HG02798 (cell line): ENCODE results near the gene TRIM9.

Experiments
- ATAC-seq: cut with Tn5 transposase; IDR thresholded peaks from one replicate; pipeline ENCODE4 v1.9.1; 2021; ENCODE audit warnings: mild to moderate bottlenecking; ENCODE audit not compliant: unreplicated experiment, poor library complexity

TRIM9 gene

DNA sequence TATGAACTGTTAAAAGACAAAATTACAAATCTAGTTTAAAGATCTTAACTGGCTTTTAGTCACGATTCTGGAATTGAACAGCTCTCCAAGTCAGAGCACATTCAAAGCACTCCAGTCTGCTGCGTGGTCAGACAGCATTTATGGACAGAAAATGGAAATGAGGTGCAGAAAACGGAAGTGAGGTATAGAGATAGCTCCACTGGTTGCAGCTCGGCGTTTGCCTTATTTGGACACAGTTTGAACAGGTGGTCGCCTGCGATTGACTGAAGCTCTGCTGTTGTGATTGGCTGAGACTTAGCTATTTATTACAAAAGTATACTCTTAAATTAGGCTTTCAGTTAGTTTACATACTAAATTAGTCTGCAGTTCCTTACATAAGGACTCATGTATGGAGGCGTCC, 28.3 kb downstream of the TRIM9 start:
- no peak for ATAC-seq

DNA sequence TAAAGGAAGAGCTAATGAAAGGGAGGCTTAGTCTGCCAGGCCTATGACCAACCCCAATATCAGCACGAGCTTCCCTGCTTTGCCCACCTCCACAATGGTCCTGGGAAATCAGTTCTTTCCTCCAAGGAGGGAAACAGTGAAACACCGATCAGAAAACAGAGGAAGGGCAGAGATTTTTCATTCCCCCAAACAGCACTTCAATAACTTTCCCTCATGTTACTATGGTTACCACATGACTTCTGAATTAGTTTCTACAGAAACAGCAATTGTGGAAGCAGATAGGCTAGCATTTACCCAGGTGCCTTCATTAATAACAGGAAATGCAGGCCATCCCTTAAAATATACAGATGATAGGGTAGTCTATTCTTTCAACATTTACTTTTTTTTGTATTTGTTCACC, 35.9 kb downstream of the TRIM9 start:
- no peak for ATAC-seq

DNA sequence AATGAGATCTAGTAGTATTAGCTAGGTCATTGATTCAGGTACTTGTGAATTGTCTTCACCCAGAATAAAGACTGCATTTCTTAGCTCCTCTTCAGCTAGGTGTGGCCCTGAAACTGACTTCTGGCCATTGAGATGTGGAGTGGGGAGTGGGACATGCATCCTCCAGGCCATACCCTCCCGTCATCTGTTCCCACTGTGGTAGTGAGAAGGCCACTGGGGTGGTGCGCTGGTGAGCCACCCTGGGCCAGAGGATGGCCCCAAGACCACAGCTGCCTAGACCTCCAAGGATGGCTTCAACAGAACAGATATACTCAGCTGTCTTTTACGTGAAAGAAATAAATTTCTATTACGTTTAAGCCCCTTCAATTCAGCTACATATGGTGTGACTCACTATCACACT, 36.5 kb downstream of the TRIM9 start:
- ATAC-seq, result no peak

DNA sequence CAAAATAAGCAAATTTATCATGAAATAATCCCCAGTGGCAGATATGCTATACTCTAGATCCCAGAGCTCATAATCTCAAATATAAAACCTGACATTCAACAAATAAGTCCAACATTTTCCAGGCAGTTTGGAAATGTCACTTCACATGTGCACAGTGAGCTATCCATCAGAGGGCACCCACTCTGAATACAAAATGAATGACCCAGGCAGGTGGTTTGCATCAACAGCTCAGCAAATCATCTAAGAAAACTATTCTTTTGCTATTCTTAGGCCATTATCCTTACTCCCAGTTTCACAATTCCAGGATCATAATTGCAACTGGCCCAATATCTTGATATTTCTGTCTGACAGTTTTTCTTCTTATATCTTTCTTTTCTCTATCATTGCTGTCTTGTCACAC, 38.5 kb downstream of the TRIM9 start:
- no peak for ATAC-seq

DNA sequence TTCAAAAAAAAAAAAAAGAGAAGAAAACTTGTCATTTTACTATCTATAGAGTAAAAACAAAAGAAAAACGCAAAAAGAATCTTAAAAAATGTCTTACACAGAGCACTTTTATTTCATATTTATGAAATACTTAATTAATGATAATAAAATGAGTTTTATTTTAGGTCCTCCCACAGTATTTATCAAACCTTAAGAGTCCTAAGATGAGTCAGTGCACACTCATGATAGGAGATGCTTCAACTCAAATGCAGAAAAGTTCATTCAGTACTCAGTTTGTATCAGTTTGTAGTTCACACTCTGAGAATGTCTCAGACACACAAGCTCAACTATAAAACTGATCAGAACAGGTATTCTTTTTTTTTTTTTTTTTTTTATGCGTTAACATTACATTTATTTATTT, 41.7 kb downstream of the TRIM9 start:
- no peak for ATAC-seq

DNA sequence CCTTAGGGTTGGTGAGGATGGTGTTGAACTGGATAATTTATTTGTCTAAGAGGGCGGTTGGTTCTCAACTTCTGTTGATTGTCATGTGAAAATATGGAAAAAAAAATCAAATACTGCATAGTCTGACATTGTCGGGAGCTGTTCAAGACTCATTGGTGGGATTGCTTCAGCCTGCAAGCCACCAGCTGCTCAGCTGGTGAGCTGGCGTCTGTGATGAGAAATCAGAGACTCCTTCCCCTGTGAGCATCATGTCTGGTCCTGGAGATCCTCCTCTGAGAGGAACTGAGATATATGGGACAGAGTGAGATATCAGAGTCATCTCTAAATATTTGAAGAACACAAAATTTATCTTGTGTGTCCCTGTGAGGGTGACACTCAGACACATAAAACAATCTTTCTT, 49.9 kb downstream of the TRIM9 start:
- ATAC-seq, result no peak

DNA sequence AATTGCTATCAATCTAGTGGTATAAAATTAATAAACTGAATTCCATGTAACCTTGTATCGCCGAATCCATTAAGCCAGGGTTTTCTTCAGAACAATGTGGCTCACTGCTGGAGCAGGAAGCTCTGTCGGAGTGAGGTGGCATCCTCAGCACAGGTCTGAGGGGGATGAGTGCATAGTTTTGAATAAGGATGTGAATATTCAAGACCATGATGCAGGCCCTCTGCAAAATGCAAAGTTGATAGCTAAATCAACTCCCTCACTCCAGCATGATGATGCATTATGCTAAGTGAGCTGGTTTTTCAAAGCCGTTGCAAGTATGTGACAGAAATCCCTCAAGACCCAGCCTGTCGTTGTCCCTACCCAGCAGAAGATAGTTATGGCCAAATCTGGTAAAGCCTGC, 53.0 kb downstream of the TRIM9 start:
- ATAC-seq, result no peak

DNA sequence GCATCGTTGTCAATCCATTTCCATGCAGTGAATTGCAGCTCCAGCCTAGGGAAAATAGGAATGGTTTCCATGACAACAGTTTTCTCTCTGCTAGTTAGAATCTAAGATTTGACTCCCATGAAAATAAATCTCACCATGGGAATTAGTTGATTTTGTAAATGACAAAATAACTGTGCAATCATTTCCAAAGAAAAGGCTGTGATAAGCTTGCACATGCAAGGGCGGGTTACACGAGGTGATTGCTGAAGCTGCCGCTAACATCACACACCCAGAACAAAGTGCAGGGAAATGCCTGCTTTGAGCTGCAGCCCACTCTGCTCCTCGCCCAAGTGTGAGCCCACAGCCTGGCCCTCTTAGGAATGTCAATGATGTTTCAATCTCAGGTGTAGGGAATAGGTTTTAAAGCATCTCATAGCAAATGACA, 53.8 kb downstream of the TRIM9 start:
- ATAC-seq, result no peak

DNA sequence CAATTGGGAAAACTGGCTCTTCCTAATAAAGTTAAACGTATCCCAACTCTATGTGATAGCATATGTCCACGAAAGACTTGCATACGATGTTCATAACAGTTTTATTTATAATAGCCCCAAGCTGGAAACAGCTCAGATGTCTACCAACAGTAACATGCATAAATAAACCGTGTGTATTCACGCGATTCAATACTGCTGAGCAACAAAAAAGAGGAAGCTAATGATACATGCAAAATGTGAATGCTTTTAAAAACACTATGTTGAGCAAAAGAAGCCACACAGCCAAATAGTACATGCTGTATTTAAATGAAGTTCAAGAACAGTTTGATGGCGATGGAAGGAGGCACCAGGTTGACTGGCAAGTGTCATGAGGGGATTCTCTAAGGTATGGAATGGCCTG, 55.7 kb downstream of the TRIM9 start:
- no peak for ATAC-seq

DNA sequence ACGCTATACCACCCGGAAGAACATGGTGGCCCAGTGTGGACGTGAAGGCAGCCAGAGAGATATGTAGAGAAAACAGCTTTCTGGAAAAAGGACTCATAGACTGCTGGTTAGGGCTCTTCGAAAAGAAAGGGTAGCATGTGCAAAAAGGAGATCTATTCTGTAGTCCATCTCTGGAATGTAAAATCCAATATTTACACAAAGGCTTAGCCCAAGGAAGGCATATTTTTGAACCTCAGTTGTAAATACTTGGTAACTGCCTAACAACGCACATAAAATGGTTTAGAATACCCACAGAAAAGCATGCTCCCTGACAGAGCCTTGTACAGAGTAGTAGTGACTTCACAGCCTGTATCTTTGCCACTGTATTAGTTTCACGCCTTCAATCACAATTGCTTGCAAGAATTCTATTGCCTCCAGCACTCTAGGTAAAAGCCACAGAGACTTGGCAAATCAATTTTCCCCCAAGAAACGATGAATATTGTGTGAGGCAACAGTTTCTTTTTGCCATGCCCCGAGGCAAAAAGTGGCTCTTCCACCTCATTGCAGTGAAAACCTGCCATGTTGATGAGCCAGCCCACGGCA, 59.2 kb downstream of the TRIM9 start:
- no peak for ATAC-seq

DNA sequence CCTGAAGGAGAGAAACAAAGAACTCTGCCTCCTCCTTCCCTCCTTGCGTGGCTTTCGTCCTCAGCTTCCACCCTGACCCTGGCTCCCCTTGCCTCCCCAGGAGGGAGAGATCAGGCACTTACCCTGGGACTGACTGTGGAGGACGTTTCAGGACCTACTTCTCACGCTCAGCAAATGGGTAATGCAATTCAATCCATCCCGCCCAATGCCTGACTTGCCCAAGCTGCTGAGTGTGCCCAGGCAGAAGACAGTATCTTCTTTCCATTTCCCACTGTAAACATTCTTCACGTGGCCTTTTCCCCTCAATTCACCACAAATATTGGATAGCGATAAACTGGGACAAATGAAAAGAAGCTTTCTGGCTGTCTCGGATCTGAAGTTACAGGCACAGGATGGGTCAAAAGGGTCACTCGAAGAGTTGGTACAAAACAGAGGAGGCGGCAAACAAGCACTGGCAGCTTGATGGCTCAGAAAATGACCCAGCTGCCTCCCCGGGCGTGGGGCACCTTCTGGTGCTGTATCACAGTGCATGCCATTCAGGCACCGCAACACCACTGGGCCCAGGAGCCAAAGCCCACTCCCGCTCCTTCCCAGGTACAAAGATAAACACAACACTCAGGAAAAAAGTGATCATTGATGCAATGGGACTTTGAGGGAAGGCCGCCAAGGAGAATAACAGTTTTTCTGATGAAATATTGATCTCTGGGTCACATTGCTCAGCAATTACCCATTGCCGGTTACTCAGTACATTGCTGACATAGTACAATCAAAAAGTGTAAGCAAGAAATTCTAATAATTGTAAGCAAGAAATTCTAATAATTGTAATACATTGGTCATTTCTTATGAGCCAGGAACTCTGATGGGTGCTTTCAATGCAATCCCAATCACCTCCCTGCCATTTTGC, 65.8 kb downstream of the TRIM9 start:
- ATAC-seq, result no peak

DNA sequence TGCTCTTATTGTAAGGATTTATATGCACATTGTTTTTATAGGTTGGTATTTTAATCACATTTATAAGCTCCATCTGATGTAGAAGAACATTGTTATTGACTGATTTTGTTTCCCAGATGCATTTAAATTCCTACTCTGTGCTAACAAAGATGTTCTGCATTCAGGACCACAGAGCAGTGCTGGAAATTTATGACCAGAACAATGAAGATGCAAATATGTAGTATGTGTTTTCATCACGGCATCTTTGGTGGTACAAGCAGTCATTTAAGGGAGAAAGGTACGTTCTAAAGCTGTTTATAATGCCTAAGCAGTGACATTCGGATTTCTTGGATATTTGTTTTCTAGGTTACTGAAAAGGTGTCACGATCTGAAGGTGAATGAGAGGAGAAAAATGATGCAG, 66.5 kb downstream of the TRIM9 start:
- no peak for ATAC-seq

DNA sequence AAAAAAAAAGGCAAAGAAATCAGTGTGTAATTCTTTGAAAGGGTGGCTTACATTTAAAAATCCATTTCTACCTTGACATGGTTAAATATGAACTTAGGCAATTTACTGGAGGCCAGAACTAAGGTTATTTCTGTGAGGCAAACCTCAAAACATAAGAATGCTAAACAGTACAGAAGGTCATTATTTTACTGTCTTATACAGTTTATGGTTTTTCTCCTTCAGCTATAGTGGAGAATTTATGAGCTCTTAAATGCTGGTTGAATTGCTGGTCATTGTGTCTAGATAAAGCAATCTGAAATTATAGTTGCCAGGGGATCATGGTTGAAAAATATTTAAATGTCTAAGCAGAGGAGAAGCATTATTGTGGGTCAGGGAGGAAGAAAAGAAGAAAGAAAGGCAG, 70.5 kb downstream of the TRIM9 start:
- no peak for ATAC-seq

DNA sequence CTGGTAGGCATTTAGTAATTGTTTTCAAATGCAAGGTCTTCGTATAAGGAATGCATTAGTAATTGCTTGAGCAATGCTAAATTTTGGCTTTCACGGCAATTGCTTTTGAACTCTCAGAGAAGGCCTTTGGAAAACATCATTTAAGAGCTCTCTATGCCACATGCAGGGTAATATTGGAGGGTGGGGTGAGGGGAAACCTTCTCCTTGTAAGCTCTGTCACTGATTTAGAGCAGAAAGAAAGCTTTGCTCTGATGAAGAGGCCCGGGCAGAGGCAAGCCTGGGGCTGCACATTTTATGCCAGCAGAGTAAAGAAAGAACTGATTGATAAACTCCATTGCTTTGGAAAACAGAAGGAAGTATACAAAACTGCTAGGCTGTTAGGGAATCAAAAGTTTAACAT, 70.9 kb downstream of the TRIM9 start:
- no peak for ATAC-seq

DNA sequence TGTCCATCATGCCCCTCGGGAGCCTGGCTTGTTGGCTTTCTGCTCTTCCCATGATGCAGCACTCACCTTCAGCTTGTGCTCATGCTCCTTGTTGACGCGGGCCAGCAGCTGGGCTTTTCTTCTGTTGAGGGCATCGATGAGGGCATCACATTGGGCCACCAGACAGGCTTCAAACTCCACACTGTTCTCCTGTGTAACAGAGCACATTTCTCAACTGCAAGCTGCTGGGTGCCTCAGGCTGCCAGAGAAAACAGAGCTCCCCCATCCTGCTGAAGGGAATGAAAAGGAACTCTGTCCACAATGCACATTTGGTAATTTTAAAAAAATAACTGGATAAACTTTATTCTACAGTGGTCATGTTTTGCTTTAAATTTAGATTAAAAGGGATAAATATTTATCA, 72.1 kb downstream of the TRIM9 start:
- no peak for ATAC-seq

DNA sequence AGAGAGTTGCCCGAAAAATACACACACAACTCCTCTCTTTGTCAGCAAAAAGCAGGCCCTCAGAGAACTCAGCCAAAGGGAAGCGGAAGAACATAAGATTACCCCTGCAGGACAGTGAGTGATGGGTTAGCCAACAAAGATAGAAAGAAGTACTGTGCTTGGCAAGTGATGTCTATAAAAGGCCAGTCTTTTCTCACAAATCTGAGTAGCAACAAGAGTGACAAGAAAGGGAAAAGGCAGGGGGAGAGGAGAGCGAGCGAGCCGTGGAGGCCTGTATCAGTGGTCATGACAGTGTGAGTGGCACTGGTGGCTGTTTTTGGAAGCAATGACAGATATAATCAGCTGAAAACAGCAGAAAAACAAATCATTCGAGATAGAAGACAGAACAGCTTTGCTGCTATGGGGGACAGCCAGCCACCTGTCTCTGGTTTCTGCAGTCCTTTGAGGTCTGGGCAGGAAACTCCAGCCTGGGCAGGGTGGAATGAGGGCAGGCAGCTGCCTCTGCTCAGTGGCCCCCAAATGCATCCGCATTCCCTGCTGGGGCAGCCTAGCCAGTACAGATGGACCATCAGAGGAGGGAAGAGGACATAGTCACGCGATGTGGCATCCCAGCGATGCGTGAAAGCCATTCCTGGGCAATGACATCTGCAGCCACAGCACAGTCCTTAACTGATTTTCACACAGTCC, 74.7 kb downstream of the TRIM9 start:
- ATAC-seq, result no peak

DNA sequence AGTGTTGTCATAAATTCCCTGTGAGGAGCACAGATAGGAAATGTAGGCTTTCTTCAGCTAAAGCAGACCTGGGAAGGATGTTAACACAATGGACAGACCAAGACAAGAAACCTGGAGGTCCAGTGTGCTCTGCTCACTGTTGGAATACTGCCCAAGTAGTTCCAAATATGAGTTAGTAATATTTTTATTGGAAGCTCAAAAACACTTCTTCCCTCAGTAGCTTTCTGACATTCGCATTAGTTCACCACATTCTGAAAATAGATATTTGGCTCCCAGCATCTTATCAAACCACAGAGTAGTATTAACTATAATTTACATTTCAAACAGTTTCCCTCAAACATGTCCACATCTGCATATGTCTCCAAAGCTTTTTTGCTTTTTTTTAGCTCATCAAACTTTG, 75.8 kb downstream of the TRIM9 start:
- ATAC-seq, result no peak

DNA sequence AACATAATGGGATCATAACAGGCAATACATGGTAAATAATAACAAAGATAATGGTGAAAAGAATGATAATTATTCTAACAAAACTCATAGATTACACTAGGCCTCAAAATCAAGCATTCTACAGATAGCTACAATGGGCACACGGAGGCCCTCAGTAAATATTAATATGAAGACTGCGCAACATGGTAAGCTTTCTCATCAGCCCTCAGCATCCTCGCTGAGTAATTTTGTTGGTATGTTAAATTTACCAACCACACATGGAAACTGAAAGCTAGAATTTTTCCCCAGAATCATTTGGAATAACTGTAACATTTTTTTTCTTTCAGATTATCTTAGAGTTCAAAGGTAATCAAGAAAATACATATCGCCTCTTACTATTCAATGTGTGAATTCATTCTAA, 76.4 kb downstream of the TRIM9 start:
- no peak for ATAC-seq

DNA sequence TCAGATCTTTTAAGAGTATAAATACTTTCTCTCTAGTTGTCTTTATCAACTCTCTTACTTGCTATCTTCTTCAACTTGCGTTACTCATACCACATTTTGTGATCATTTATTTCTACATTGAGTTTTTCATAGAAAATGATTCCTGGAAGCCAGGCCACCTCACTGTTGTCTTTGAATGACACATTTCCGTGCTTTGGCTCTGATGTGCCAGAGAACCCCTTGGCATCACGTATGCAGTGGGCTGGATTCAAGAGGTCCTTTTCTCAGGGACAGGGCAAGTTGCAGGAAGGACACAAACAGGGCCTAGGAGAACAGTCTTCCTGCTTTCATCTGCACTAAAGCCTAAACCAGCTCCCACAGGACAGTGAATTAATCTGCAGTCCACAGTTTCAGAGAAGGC, 80.3 kb downstream of the TRIM9 start:
- ATAC-seq, result no peak

DNA sequence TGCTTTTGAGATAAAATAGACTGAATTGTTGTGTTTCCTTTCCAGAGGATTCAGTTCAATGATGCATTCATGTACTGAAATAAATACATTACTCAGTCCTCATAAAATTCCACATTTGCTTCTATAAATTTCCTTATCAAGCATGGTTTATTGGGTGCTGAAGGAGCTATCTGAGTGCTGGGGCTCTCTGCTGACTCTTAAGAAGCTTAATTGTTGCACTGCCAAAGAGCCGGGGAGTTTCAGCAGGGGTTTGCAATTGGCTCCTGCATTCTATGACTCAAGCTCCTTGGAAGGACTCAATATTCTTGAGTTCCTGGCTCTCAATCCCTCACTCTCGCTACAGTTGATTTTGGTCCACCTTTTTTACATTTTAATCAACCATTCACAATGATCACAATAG, 80.8 kb downstream of the TRIM9 start:
- no peak for ATAC-seq

DNA sequence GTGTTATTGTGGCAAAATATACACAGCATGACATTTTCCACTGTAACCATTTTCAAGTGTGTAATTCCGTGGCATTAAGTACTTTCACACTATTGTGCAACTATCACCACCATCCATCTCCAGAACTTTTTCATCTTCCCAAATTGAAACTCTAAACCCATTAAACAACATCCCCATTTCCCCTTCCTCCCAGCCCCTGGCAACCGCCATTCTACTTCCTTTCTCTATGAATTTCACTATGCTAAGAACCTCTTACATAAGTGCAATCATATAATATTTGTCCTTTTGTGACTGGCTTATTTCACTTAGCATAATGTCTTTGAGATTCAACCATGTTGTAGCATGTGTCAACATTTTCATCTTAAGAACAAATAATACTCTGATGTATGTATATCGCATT, 82.8 kb downstream of the TRIM9 start:
- ATAC-seq, result no peak

DNA sequence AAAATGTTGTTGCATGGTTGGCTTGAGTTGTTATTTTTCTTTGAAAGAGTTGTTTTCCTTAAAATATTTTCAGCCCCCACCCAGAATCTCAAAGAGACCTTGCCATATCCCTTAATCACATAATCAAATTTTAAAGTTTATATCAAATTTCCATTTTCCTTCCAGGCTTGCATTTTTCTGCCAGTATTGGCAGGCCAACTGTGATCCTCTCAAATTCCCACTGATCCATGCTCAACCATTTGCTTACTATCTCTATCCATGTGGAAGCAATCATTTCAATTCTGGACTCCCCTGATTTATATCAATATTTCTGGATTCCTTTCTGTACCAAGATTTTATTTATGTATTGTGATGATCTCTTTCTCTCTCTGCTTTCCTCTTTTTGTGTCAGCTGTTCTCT, 86.5 kb downstream of the TRIM9 start:
- no peak for ATAC-seq
